ENCODE data around the gene CPLANE2. TPM values are rescaled to one million over a fixed set of nuclear protein-coding genes. Genes with fewer than 3 reads are reported as not detected.

CPLANE2 gene
- total and polyA plus RNA-seq, 7 donors: 2.5 to 7.4 (median 3.7) TPM

DNA sequence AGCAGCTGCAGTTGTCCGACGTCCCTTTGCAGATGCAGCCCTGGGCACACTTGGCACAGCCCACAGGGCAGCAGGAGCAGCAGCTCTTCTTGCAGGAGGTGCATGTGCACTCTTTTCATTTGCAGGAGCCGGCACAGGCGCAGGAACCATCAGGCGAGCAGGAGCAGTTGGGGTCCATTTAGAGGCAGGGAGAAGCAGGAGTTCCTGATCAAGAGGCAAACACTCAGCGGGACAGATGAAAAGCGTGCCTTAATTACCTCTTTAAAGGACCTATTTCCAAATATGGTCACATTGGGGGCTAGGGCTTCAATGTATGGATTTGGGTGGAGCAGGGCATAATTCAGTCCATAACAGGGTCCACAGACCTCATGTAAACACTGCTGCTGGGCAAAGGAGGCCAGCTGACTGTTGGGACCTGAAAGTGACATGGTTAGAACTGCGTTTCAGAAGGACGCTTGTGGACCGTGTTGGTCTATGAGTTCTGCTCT lies 4.3 kb upstream of the CPLANE2 start:
- DNase-seq: peak; percentile 43
- intact Hi-C loops (cut with DNase I): loop anchor here (5.0 kb wide), 1 partner anchor 54 kb away; no protein-coding TSS in a partner anchor
- H3K9me3 ChIP-seq: no peaks in the 10 kb centered on the region
- no peaks in the 10 kb centered on the region for H3K27me3 ChIP-seq
- no peak overlapping the region for H3K4me3 ChIP-seq
- no peak overlapping the region for H3K27ac ChIP-seq
- H3K4me1 ChIP-seq: peaks cover 0 to 21% (median 17%) of the 10 kb centered on the region in 4 donors
- 85 to 86% methylated on average over 10 of the region's 10 CpGs for whole genome bisulfite sequencing, 2 donors
- TF ChIP-seq CTCF (IDR thresholded peaks at IDR 0.05) (no peak), POLR2AphosphoS5 (IDR thresholded peaks at IDR 0.05) (no peak), EP300 (IDR thresholded peaks at IDR 0.05) (no peak), POLR2A (IDR thresholded peaks at IDR 0.05) (no peak)
- H3K36me3 ChIP-seq: peaks cover 0 to 8% (median under 1%) of the 10 kb centered on the region in 4 donors

- intact Hi-C loops (cut with DNase I): loop anchor here (5.0 kb wide), 1 partner anchor 53 kb away; no protein-coding TSS in a partner anchor
Observed at GRCh38 chr1:16239972-16240491, 3.0 kb upstream of the CPLANE2 start.

DNA sequence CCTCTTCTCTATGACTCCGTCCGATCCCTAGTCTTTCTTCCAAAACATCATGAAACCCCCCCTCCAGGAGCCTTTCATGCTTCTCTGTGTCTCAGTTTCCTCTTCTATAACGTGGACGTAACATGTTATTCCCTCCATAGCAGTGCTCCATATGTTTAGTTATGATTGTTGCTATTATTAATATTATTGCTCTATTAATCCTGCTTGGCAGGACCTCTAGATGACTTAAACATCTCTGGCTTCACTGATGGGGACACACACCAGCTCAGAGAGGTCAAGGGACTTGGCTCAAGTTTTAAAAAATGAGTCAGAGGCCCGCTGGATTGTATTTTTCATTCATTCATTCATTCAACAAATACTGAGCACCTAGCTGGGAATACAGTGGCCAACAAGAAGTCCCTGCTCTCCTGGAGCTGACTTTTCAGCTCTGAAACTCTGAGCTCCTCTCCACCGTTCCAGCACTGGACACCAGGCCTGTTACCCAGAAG lies 404 bp upstream of the CPLANE2 start:
- Histone ChIP-seq H3K9me3 (no peaks in the 10 kb centered on the region), H3K36me3 (no peaks in the 10 kb centered on the region), H3K4me3 (peak overlapping the region; percentile 41 to 69 (median 62)), H3K27ac (peak overlapping the region; percentile 83 to 90 (median 87)), H3K4me1 (peaks cover 0 to 18% (median 13%) of the 10 kb centered on the region in 4 donors), H3K27me3 (no peaks in the 10 kb centered on the region)
- TF ChIP-seq EP300 (IDR thresholded peaks at IDR 0.05) (no peak), CTCF (IDR thresholded peaks at IDR 0.05) (no peak)
- DNase-seq: peak; percentile 42
- WGBS, 2 donors: 28 to 29% methylated on average over 6 of the region's 6 CpGs
- intact Hi-C loops (cut with DNase I): loop anchor here (2.0 kb wide), 1 partner anchor 31 kb away; no protein-coding TSS in a partner anchor

More at GRCh38 chr1:16239972-16240491, 3.0 kb upstream of the CPLANE2 start:
- Histone ChIP-seq H3K27me3 (no peaks in the 10 kb centered on the region), H3K9me3 (no peaks in the 10 kb centered on the region), H3K27ac (no peak overlapping the region), H3K36me3 (no peaks in the 10 kb centered on the region), H3K4me3 (no peak overlapping the region), H3K4me1 (peaks cover 0 to 27% (median 20%) of the 10 kb centered on the region in 4 donors)
- TF ChIP-seq POLR2A (IDR thresholded peaks at IDR 0.05): no peak
- TF ChIP-seq CTCF (IDR thresholded peaks at IDR 0.05): no peak
- TF ChIP-seq POLR2AphosphoS5 (IDR thresholded peaks at IDR 0.05): no peak
- no peak for TF ChIP-seq EP300 (IDR thresholded peaks at IDR 0.05)
- DNase-seq: no peak
- WGBS, 2 donors: 93 to 94% methylated on average over 2 of the region's 2 CpGs

DNA sequence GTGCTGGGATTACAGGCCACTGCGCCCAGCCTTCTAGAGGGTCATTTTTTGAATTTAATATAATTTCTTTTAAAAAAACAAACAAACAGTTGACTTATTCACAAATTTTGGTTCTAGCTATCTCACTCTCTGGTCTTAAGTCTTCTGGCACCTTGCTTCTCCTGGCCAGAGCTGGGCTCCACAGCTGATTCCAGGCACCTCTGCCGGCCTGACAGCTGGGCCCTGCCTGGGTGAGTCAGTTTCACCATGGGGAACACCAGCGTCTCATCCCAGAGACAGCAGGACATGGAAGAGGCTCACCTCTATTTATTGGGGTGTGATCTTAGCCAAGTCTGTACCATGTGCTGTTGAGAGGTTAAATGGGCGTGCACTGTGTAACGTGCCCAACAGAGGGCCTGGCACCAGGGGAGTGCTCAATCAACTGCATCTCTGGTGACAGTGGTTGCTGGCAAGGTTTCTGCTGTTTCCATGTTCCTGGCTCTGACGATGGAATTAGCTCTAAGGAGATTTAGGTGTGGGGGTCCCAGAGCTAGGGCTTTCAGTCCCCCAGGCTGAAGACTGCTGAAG lies 956 bp downstream of the CPLANE2 start:
- H3K27ac ChIP-seq: peak overlapping the region; percentile 83 to 90 (median 87)
- TF ChIP-seq CTCF (IDR thresholded peaks at IDR 0.05): peak in 1 of 4 experiments; percentile 11
- no peak for TF ChIP-seq POLR2AphosphoS5 (IDR thresholded peaks at IDR 0.05)
- TF ChIP-seq POLR2A (IDR thresholded peaks at IDR 0.05): no peak
- no peak for TF ChIP-seq EP300 (IDR thresholded peaks at IDR 0.05)

More for the DNA sequence above, 956 bp downstream of the CPLANE2 start:
- Histone ChIP-seq H3K4me3 (peak overlapping the region; percentile 41 to 69 (median 62)), H3K27me3 (no peaks in the 10 kb centered on the region), H3K9me3 (no peaks in the 10 kb centered on the region), H3K4me1 (peaks cover 0 to 18% (median 13%) of the 10 kb centered on the region in 4 donors), H3K36me3 (peaks cover 0 to 6% (median 0%) of the 10 kb centered on the region in 4 donors)
- 23 to 37% methylated on average over 6 of the region's 6 CpGs for WGBS, 2 donors
- DNase-seq: peak; percentile 67
- intact Hi-C loops (cut with DNase I): loop anchor here (2.0 kb wide), 1 partner anchor 29 kb away; no protein-coding TSS in a partner anchor

All from sigmoid colon (tissue), 7 donors.